HepG2 (cell line): ENCODE data around the gene SRSF7. TPM values are rescaled to one million over a fixed set of nuclear protein-coding genes. Genes with fewer than 3 reads are reported as not detected.

Experiments
- ATAC-seq: fragments of 200-7000 bp; cut with Tn5 transposase; 3 replicates; pipeline ENCODE4 v1.9.1; 2020; ENCODE audit warnings: mild to moderate bottlenecking, moderate library complexity
- Bru-seq: library from RNA; stranded (reverse); fragments of 400-500 nt; gene quantifications from one replicate; lab custom pipeline; 2021; lab: Mats Ljungman, UMichigan
- BruChase-seq, 2 experiments: library from RNA; stranded (reverse); fragments of 400-500 nt; gene quantifications; one replicate each; lab custom pipeline; 2021; lab: Mats Ljungman, UMichigan
- BruUV-seq: library from RNA; stranded (reverse); fragments of 400-500 nt; replicated peaks from 2 replicates; lab custom pipeline; 2021; lab: Mats Ljungman, UMichigan
- CTCF ChIA-PET: fragments of 300-600 bp; formaldehyde crosslinking; extraction: SDS; loops from one replicate; lab custom pipeline; 2021; ENCODE audit warnings: low total read pairs, inconsistent platforms, low intra/inter-chr PET ratio; lab: Yijun Ruan, JAX
- POLR2A ChIA-PET: fragments of 350-600 bp; sonication (Branson Sonifier 250); formaldehyde crosslinking; loops from one replicate; lab custom pipeline; 2020; ENCODE audit warnings: antibody characterized with exemption, inconsistent platforms; lab: Yijun Ruan, JAX
- DNase-seq: peaks from one replicate; pipeline ENCODE4 v3.0.0-alpha.2; 2015; ENCODE audit warnings: low spot score
- FAIRE-seq: peaks from 3 replicates; lab custom pipeline; 2011; peaks lifted over from hg19 to GRCh38; lab: Jason Lieb, UNC
- H2AFZ ChIP-seq: one replicate; pipeline ENCODE4 v1.6.1; 2011; ENCODE audit warnings: low read length, inconsistent platforms
- H3K27ac ChIP-seq: fragments of 300-600 bp; 3 replicates; pipeline ENCODE4 v1.8.0; 2011; ENCODE audit warnings: mixed run types, mild to moderate bottlenecking, mixed read lengths, low read length, inconsistent platforms; ENCODE audit not compliant: insufficient read depth; ENCODE audit errors: extremely low read length
- H3K27me3 ChIP-seq, 2 experiments: fragments of 200-600 bp in 1 of 2; 2 replicates in 1 of 2; 3 replicates in 1 of 2; pipeline versions ENCODE4 v1.6.0 to v1.8.0; 2011; ENCODE audit warnings: low read length in 2 of 2, mild to moderate bottlenecking in 2 of 2, moderate library complexity in 2 of 2, inconsistent platforms in 1 of 2; ENCODE audit not compliant: insufficient read depth in 2 of 2, control insufficient read depth in 1 of 2
- H3K36me3 ChIP-seq, 2 experiments: fragments of 200-600 bp in 1 of 2; replicated peaks in 1 of 2; 2 replicates in 1 of 2; 3 replicates in 1 of 2; pipeline versions ENCODE4 v1.5.1 to v1.8.0; 2011; ENCODE audit warnings: low read length in 2 of 2, inconsistent platforms in 1 of 2; ENCODE audit not compliant: insufficient read depth in 2 of 2, control insufficient read depth in 1 of 2
- H3K4me1 ChIP-seq: 2 replicates; pipeline ENCODE4 v1.5.1; 2012; ENCODE audit warnings: low read length, inconsistent platforms; ENCODE audit not compliant: insufficient read depth
- H3K4me2 ChIP-seq: 2 replicates; pipeline ENCODE4 v1.6.0; 2011; ENCODE audit warnings: low read depth, low read length, inconsistent platforms
- H3K4me3 ChIP-seq, 3 experiments: fragments of 200-600 bp in 1 of 3; sonication (generic), shearing (Covaris generic) in 1 of 3; replicated peaks in 1 of 3; 2 replicates each; pipeline ENCODE4 v1.5.1; 2011 to 2016; ENCODE audit warnings: low read length in 3 of 3, inconsistent platforms in 2 of 3, low read depth in 2 of 3, mild to moderate bottlenecking in 2 of 3, control low read depth in 1 of 3, mixed read lengths in 1 of 3; ENCODE audit not compliant: insufficient read depth in 1 of 3
- H3K79me2 ChIP-seq: one replicate; pipeline ENCODE4 v1.6.1; 2011; ENCODE audit warnings: low read length, inconsistent platforms; ENCODE audit not compliant: insufficient read depth
- H3K9ac ChIP-seq: 2 replicates; pipeline ENCODE4 v1.6.0; 2011; ENCODE audit warnings: mild to moderate bottlenecking, low read depth, low read length, inconsistent platforms; ENCODE audit not compliant: insufficient read depth
- H3K9me3 ChIP-seq: 2 replicates; pipeline ENCODE4 v1.5.1; 2012; ENCODE audit warnings: mild to moderate bottlenecking, low read length
- H4K20me1 ChIP-seq: 2 replicates; pipeline ENCODE4 v1.6.0; 2011; ENCODE audit warnings: inconsistent platforms, mild to moderate bottlenecking, low read length, moderate library complexity; ENCODE audit not compliant: insufficient read depth
- AKAP8 ChIP-seq: sonication (generic); formaldehyde crosslinking; IDR thresholded peaks from 2 replicates; pipeline ENCODE4 v1.5.1; 2020; ENCODE audit warnings: mild to moderate bottlenecking, missing genetic modification reagents
- HNRNPH1 ChIP-seq: fragments of 200-400 bp; formaldehyde crosslinking; optimal IDR thresholded peaks from 2 replicates; pipeline ENCODE3; 2017; ENCODE audit warnings: mild to moderate bottlenecking, low read depth, low read length
- IKZF4 ChIP-seq: sonication (generic); formaldehyde crosslinking; IDR thresholded peaks from 2 replicates; pipeline ENCODE4 v1.5.1; 2020; ENCODE audit warnings: borderline replicate concordance, mild to moderate bottlenecking, low read depth, missing genetic modification reagents; ENCODE audit errors: not compliant biosample characterization
- KDM1A ChIP-seq: IDR thresholded peaks from 2 replicates; pipeline ENCODE4 v1.6.1; 2016; ENCODE audit warnings: missing compliant biosample characterization
- NBN ChIP-seq: fragments of 450-650 bp; conservative IDR thresholded peaks from 2 replicates; pipeline ENCODE4 v1.6.1; 2017
- NFKB2 ChIP-seq: sonication (generic); formaldehyde crosslinking; IDR thresholded peaks from 2 replicates; pipeline ENCODE4 v1.4.0; 2020; ENCODE audit warnings: missing genetic modification reagents, borderline replicate concordance
- NR2C2 ChIP-seq: sonication (generic); formaldehyde crosslinking; IDR thresholded peaks from 2 replicates; pipeline ENCODE4 v1.4.0; 2020; ENCODE audit warnings: missing genetic modification reagents, mild to moderate bottlenecking, moderate library complexity, borderline replicate concordance
- PPARG ChIP-seq: conservative IDR thresholded peaks from 2 replicates; pipeline ENCODE4 v1.6.1; 2016; ENCODE audit warnings: missing biosample characterization, missing genetic modification reagents
- TBL1XR1 ChIP-seq: fragments of 150-350 bp; IDR thresholded peaks from 2 replicates; pipeline ENCODE4 v1.6.1; 2014; ENCODE audit warnings: borderline replicate concordance, low read length; ENCODE audit not compliant: partially characterized antibody
- ZBTB3 ChIP-seq: sonication (generic); formaldehyde crosslinking; IDR thresholded peaks from 2 replicates; pipeline ENCODE4 v1.4.0; 2020; ENCODE audit warnings: low read depth, mild to moderate bottlenecking, moderate library complexity, missing genetic modification reagents, borderline replicate concordance
- ZNF124 ChIP-seq: sonication (generic); formaldehyde crosslinking; IDR thresholded peaks from 2 replicates; pipeline ENCODE4 v1.4.0; 2020; ENCODE audit warnings: missing genetic modification reagents
- ZNF430 ChIP-seq: sonication (generic); formaldehyde crosslinking; IDR thresholded peaks from 2 replicates; pipeline ENCODE4 v1.9.0; 2021; ENCODE audit warnings: mild to moderate bottlenecking, missing genetic modification reagents
- ZNF562 ChIP-seq: sonication (generic); formaldehyde crosslinking; IDR thresholded peaks from 2 replicates; pipeline ENCODE4 v1.8.0; 2022; ENCODE audit warnings: missing genetic modification reagents, borderline replicate concordance
- ZNF607 ChIP-seq: sonication (generic); formaldehyde crosslinking; IDR thresholded peaks from 2 replicates; pipeline ENCODE4 v1.5.1; 2020; ENCODE audit warnings: missing genetic modification reagents, mild to moderate bottlenecking, borderline replicate concordance
- ZNF619 ChIP-seq: sonication (generic); formaldehyde crosslinking; IDR thresholded peaks from 2 replicates; pipeline ENCODE4 v1.4.0; 2020; ENCODE audit warnings: mild to moderate bottlenecking, missing genetic modification reagents
- ZNF724P ChIP-seq: sonication (generic); formaldehyde crosslinking; IDR thresholded peaks from 2 replicates; pipeline ENCODE4 v1.8.0; 2022; ENCODE audit warnings: missing genetic modification reagents, borderline replicate concordance
- ZNF878 ChIP-seq: sonication (generic); formaldehyde crosslinking; IDR thresholded peaks from 2 replicates; pipeline ENCODE4 v1.8.1; 2023; ENCODE audit warnings: mild to moderate bottlenecking, missing genetic modification reagents, moderate library complexity
- WGBS: methylation state at CpG from one replicate; pipeline ENCODE4 v1.1.6; 2017; ENCODE audit warnings: low lambda C conversion rate; 5-methylcytosine and 5-hydroxymethylcytosine counted together
- in situ Hi-C: cut with HindIII; loops from 2 replicates; pipeline ENCODE4 v1.10.0; 2017; ENCODE audit warnings: low pct_unique_long_range_greater_than_20kb; ENCODE audit not compliant: extremely low pct_ligation_motif_present
- intact Hi-C: fragments of 100-400 bp; cut with micrococcal nuclease; formaldehyde crosslinking; loops from one replicate; pipeline ENCODE4 v1.10.0; 2022; ENCODE audit not compliant: unreplicated experiment
- long read RNA-seq, 2 experiments: library from RNA in 1 of 2; library from polyadenylated mRNA in 1 of 2; stranded (forward) in 1 of 2; unstranded in 1 of 2; transcript quantifications; one replicate each; pipeline ENCODE4 v2.0.0, GENCODE V29; 2019 to 2022
- polyA minus RNA-seq, 3 experiments: library from RNA; depleted of rRNA, polyadenylated mRNA; stranded (reverse); fragments of >200 nt; gene quantifications; 2 replicates each; pipeline ENCODE4 v1.2.3, GENCODE V29; 2011; ENCODE audit warnings: low replicate concordance in 1 of 3
- polyA plus RNA-seq, 8 experiments: library from polyadenylated mRNA; depleted of rRNA in 3 of 8; stranded (reverse) in 7 of 8; unstranded in 1 of 8; fragments of >200 nt; fragmentation: Illumina TruSeq in 4 of 8; extraction: Trizol in 4 of 8; gene quantifications; 2 replicates each; pipeline versions ENCODE4 v1.2.1 to v1.2.3, GENCODE V29; 2011 to 2016; ENCODE audit warnings: low read depth in 4 of 8, missing spikeins in 1 of 8, mixed read lengths in 1 of 8; ENCODE audit not compliant: insufficient read depth in 1 of 8
- total RNA-seq, 5 experiments: library from RNA; depleted of rRNA; stranded (reverse); fragments of >200 nt; fragmentation: Illumina TruSeq; extraction: Trizol; gene quantifications; 2 replicates each; pipeline ENCODE4 v1.2.3, GENCODE V29; 2016; ENCODE audit warnings: low read depth in 1 of 5

The SRSF7 gene
- total RNA-seq (2016; rRNA removed; fragmentation: Illumina TruSeq; extraction: Trizol) (275 and 377 TPM in 2 replicates), polyA plus RNA-seq (2011; rRNA removed) (154 and 172 TPM in 2 replicates), polyA minus RNA-seq (2011; rRNA and poly(A)+ RNA removed; ENCODE audit: low replicate concordance) (67.1 and 233 TPM in 2 replicates), Bru-seq, nascent RNA (percentile 99 among the genes with signal in this experiment), BruChase-seq, experiment 1, labeled RNA remaining after a 6-hour chase (percentile 98 among the genes with signal in this experiment), BruChase-seq, experiment 2, labeled RNA remaining after a 2-hour chase (percentile 98 among the genes with signal in this experiment)
- total RNA-seq (2016; cell fraction: cytosol; rRNA removed; fragmentation: Illumina TruSeq; extraction: Trizol; ENCODE audit: low read depth) = 67.2 and 80.5 TPM in 2 replicates
- total RNA-seq (2016; cell fraction: insoluble cytoplasmic fraction; rRNA removed; fragmentation: Illumina TruSeq; extraction: Trizol) = 285 and 392 TPM in 2 replicates
- 77.6 and 84.5 TPM in 2 replicates for total RNA-seq (2016; cell fraction: membrane; rRNA removed; fragmentation: Illumina TruSeq; extraction: Trizol)
- 186 and 191 TPM in 2 replicates for total RNA-seq (2016; cell fraction: nucleus; rRNA removed; fragmentation: Illumina TruSeq; extraction: Trizol)
- polyA plus RNA-seq (2011; cell fraction: cytosol; rRNA removed) = 76.4 and 98.0 TPM in 2 replicates
- 231 and 316 TPM in 2 replicates for polyA plus RNA-seq (2011; cell fraction: nucleus; rRNA removed)
- polyA plus RNA-seq (2012) = 106 and 123 TPM in 2 replicates
- 48.7 and 55.5 TPM in 2 replicates for polyA plus RNA-seq (2016; cell fraction: cytosol; fragmentation: Illumina TruSeq; extraction: Trizol; ENCODE audit: low read depth)
- 378 and 417 TPM in 2 replicates for polyA plus RNA-seq (2016; cell fraction: insoluble cytoplasmic fraction; fragmentation: Illumina TruSeq; extraction: Trizol; ENCODE audit: low read depth)
- polyA plus RNA-seq (2016; cell fraction: membrane; fragmentation: Illumina TruSeq; extraction: Trizol; ENCODE audit: low read depth) = 45.0 and 50.4 TPM in 2 replicates
- polyA plus RNA-seq (2016; cell fraction: nucleus; fragmentation: Illumina TruSeq; extraction: Trizol; ENCODE audit: insufficient read depth, low read depth) = 359 and 362 TPM in 2 replicates
- 41.8 and 45.7 TPM in 2 replicates for polyA minus RNA-seq (2011; cell fraction: cytosol; rRNA and poly(A)+ RNA removed)
- polyA minus RNA-seq (2011; cell fraction: nucleus; rRNA and poly(A)+ RNA removed) = 175 and 230 TPM in 2 replicates
- long read RNA-seq, experiment 1, transcript SRSF7-201 (8 exons, 2,489 nt) = major isoform, 69 of 103 reads
- long read RNA-seq, experiment 1, transcript SRSF7-209 (7 exons, 2,453 nt) = minor isoform, 11 of 103 reads
- long read RNA-seq, experiment 1, transcript SRSF7-202 (8 exons, 1,050 nt) = minor isoform, 5 of 103 reads
- long read RNA-seq, experiment 1, partial matches to known transcripts = 10 of 103 reads
- long read RNA-seq, experiment 1, other reads (novel, unspliced or antisense) = 8 of 103 reads
- long read RNA-seq, experiment 2, transcript SRSF7-202 (8 exons, 1,050 nt) = minor isoform, 6 of 119 reads
- long read RNA-seq, experiment 2, transcript SRSF7-209 (7 exons, 2,453 nt) = minor isoform, 11 of 119 reads
- long read RNA-seq, experiment 2, transcript SRSF7-201 (8 exons, 2,489 nt) = major isoform, 64 of 119 reads
- long read RNA-seq, experiment 2, partial matches to known transcripts = 11 of 119 reads
- long read RNA-seq, experiment 2, other reads (novel, unspliced or antisense) = 23 of 119 reads

GRCh38 chr2:38750891-38751595 is at the start of gene SRSF7:
Gene SRSF7, minus strand, starts transcription at chr2:38751361. Its CDS starts 105 bp downstream, at chr2:38751256.
- Histone ChIP-seq H3K27me3 (no peaks in the 10 kb centered on the region; a peak in 1 of 5 replicates), H3K36me3 (peaks cover 10 to 31% of the 10 kb centered on the region in 2 experiments), H2AFZ (peak within 1 kb of the TSS; percentile 83), H3K4me1 (peaks cover 64% of the 10 kb centered on the region), H3K9me3 (no peaks in the 10 kb centered on the region), H4K20me1 (peaks cover 42% of the 10 kb centered on the region), H3K4me3 (peak within 1 kb of the TSS; percentile 83 to 94 (median 85)), H3K27ac (peak within 1 kb of the TSS; percentile 87), H3K79me2 (peaks cover 51% of the 10 kb centered on the region), H3K4me2 (peak within 1 kb of the TSS; percentile 86), H3K9ac (peak within 1 kb of the TSS; percentile 96)
- CTCF ChIA-PET = interaction anchor here (0.6 kb wide), 1 partner anchor 1821 kb away, joined by 3 read pairs; no protein-coding TSS in a partner anchor
- BruUV-seq = TSS peak; percentile 62
- peak; percentile 80 for ATAC-seq
- POLR2A ChIA-PET = interaction anchor here (0.6 to 2.6 kb wide), 70 partner anchors 9 to 1594 kb away, joined by 3 to 92 read pairs (median 4); partner anchors contain the start of genes CEBPZ, DHX57, EIF2AK2 and GALM
- peak; percentile 97 for DNase-seq
- in situ Hi-C loops = no loop called here
- peak; percentile 72 for FAIRE-seq
- WGBS = 48% methylated on average over 65 of the region's 68 CpGs
- intact Hi-C loops = loop anchor here (10.0 kb wide), 1 partner anchor 374 kb away; the partner anchor contains the start of gene SOS1
- TF ChIP-seq NBN (no peak), ZNF562 (CRISPR knock-in tag) (peak; percentile 75; the same call in 1 of the 2 replicates), ZNF878 (CRISPR knock-in tag) (peak; percentile 88), IKZF4 (CRISPR knock-in tag) (peak; percentile 96), AKAP8 (CRISPR knock-in tag) (no peak; the same call in none of the 2 replicates), PPARG (CRISPR knock-in tag) (0 out of 2 replicates have a peak, but pooled peaks have one; percentile 25), ZNF724P (CRISPR knock-in tag) (peak; percentile 62; the same call in 1 of the 2 replicates), ZNF430 (CRISPR knock-in tag) (peak; percentile 81), ZNF619 (0 out of 2 replicates have a peak, but pooled peaks have one; percentile 21), NFKB2 (CRISPR knock-in tag) (peak; percentile 99), NR2C2 (CRISPR knock-in tag) (peak; percentile 61; the same call in 1 of the 2 replicates), ZNF607 (peak; percentile 50; the same call in 1 of the 2 replicates), KDM1A (no peak), ZBTB3 (CRISPR knock-in tag) (no peak), ZNF124 (CRISPR knock-in tag) (peak; percentile 67; the same call in 1 of the 2 replicates), HNRNPH1 (no peak), TBL1XR1 (peak; percentile 64)
